HAP-1 (cell line): ENCODE results near the gene ASCL2.

Experiments used
- DNase-seq, 2 experiments: peaks; one replicate each; pipeline ENCODE4 v3.0.0-alpha.2; 2016 to 2020; ENCODE audit warnings: low spot score in 2 of 2
- H3K27me3 ChIP-seq: fragments of 250-450 bp; sonication (Bioruptor Pico); 2 replicates; pipeline ENCODE4 v1.5.1; 2020; ENCODE audit warnings: low read depth, mild to moderate bottlenecking, moderate library complexity
- H3K36me3 ChIP-seq: fragments of 250-450 bp; sonication (Bioruptor Pico); replicated peaks from 2 replicates; pipeline ENCODE4 v1.5.1; 2020; ENCODE audit warnings: mild to moderate bottlenecking
- H3K4me1 ChIP-seq: fragments of 250-450 bp; sonication (Bioruptor Pico); 2 replicates; pipeline ENCODE4 v1.5.1; 2020; ENCODE audit warnings: mild to moderate bottlenecking
- H3K4me3 ChIP-seq: fragments of 250-450 bp; sonication (Bioruptor Pico); 2 replicates; pipeline ENCODE4 v1.5.1; 2020; ENCODE audit warnings: mild to moderate bottlenecking, moderate library complexity
- H3K9me3 ChIP-seq: fragments of 250-450 bp; sonication (Bioruptor Pico); 2 replicates; pipeline ENCODE4 v1.5.1; 2020; ENCODE audit warnings: mild to moderate bottlenecking, moderate library complexity
- in situ Hi-C: fragments of 300-500 bp; cut with MboI; formaldehyde crosslinking; loops from 3 replicates; pipeline ENCODE4 v1.14.3; 2020; ENCODE audit warnings: low sequenced_read_pairs, inconsistent platforms, mixed read lengths

The ASCL2 gene

GRCh38 chr11:2270322-2271076 is at the start of gene ASCL2:
TSS of gene ASCL2 (minus strand) at chr11:2270588. CDS start at chr11:2270332, 256 bp downstream.
- H3K4me1 ChIP-seq = no peaks in the 10 kb centered on the region
- H3K27me3 ChIP-seq = peaks cover 15% of the 10 kb centered on the region; the same call in 1 of the 2 replicates
- no peaks in the 10 kb centered on the region for H3K9me3 ChIP-seq
- H3K36me3 ChIP-seq = no peaks in the 10 kb centered on the region
- H3K4me3 ChIP-seq = no peak within 1 kb of the TSS
- in situ Hi-C loops = no loop called here
- DNase-seq = no peak

- H3K4me3 ChIP-seq = no peak overlapping the region
- no peaks in the 10 kb centered on the region; the same call in 1 of the 2 replicates for H3K9me3 ChIP-seq
- H3K36me3 ChIP-seq = no peaks in the 10 kb centered on the region
- no peak for DNase-seq
- H3K27me3 ChIP-seq = no peaks in the 10 kb centered on the region
- no peaks in the 10 kb centered on the region for H3K4me1 ChIP-seq
- in situ Hi-C loops = no loop called here
These were observed 49.5 kb upstream of the ASCL2 start for GRCh38 chr11:2319791-2320472.

GRCh38 chr11:2318707-2319106 is 48.3 kb upstream of the ASCL2 start:
- DNase-seq = no peak
- in situ Hi-C loops = no loop called here

GRCh38 chr11:2318123-2318522 is 47.7 kb upstream of the ASCL2 start:
- no peak for DNase-seq
- Histone ChIP-seq H3K9me3 (no peaks in the 10 kb centered on the region; the same call in 1 of the 2 replicates), H3K4me1 (no peaks in the 10 kb centered on the region), H3K36me3 (no peaks in the 10 kb centered on the region), H3K4me3 (no peak overlapping the region), H3K27me3 (no peaks in the 10 kb centered on the region)
- in situ Hi-C loops = no loop called here

More at GRCh38 chr11:2318707-2319106, 48.3 kb upstream of the ASCL2 start:
- Histone ChIP-seq H3K9me3 (no peaks in the 10 kb centered on the region; the same call in 1 of the 2 replicates), H3K4me3 (no peak overlapping the region), H3K36me3 (no peaks in the 10 kb centered on the region), H3K27me3 (no peaks in the 10 kb centered on the region), H3K4me1 (no peaks in the 10 kb centered on the region)

GRCh38 chr11:2317354-2318050 is 47.1 kb upstream of the ASCL2 start:
- peak in 1 of 2 experiments; percentile 3 for DNase-seq
- no peak overlapping the region for H3K4me3 ChIP-seq
- H3K4me1 ChIP-seq = no peaks in the 10 kb centered on the region
- H3K9me3 ChIP-seq = no peaks in the 10 kb centered on the region; the same call in 1 of the 2 replicates
- H3K27me3 ChIP-seq = no peaks in the 10 kb centered on the region
- in situ Hi-C loops = no loop called here
- H3K36me3 ChIP-seq = no peaks in the 10 kb centered on the region

- no peak overlapping the region for H3K4me3 ChIP-seq
- no peaks in the 10 kb centered on the region for H3K4me1 ChIP-seq
- H3K27me3 ChIP-seq = no peaks in the 10 kb centered on the region
- no peaks in the 10 kb centered on the region for H3K36me3 ChIP-seq
- no peaks in the 10 kb centered on the region for H3K9me3 ChIP-seq
- in situ Hi-C loops = no loop called here
- DNase-seq = peak in 1 of 2 experiments; percentile 2
These were observed 46.5 kb upstream of the ASCL2 start for GRCh38 chr11:2316963-2317244.

- H3K9me3 ChIP-seq = no peaks in the 10 kb centered on the region
- in situ Hi-C loops = no loop called here
- H3K4me3 ChIP-seq = no peak overlapping the region
- no peaks in the 10 kb centered on the region for H3K27me3 ChIP-seq
- H3K4me1 ChIP-seq = no peaks in the 10 kb centered on the region
- no peak for DNase-seq
- no peaks in the 10 kb centered on the region for H3K36me3 ChIP-seq
These were observed 46.0 kb upstream of the ASCL2 start for GRCh38 chr11:2316169-2316962.

- no peaks in the 10 kb centered on the region for H3K4me1 ChIP-seq
- H3K4me3 ChIP-seq = no peak overlapping the region
- no peaks in the 10 kb centered on the region for H3K36me3 ChIP-seq
- no peaks in the 10 kb centered on the region for H3K9me3 ChIP-seq
- in situ Hi-C loops = no loop called here
- no peak for DNase-seq
- H3K27me3 ChIP-seq = no peaks in the 10 kb centered on the region
These were observed 45.2 kb upstream of the ASCL2 start for GRCh38 chr11:2315395-2316168.

GRCh38 chr11:2314525-2315394 is 44.4 kb upstream of the ASCL2 start:
- no peaks in the 10 kb centered on the region for H3K4me1 ChIP-seq
- H3K4me3 ChIP-seq = no peak overlapping the region
- no peaks in the 10 kb centered on the region for H3K9me3 ChIP-seq
- peak in 1 of 2 experiments; percentile 32 for DNase-seq
- H3K27me3 ChIP-seq = no peaks in the 10 kb centered on the region
- in situ Hi-C loops = no loop called here
- H3K36me3 ChIP-seq = no peaks in the 10 kb centered on the region

GRCh38 chr11:2314136-2314524 is 43.7 kb upstream of the ASCL2 start:
- DNase-seq = no peak
- no peaks in the 10 kb centered on the region for H3K4me1 ChIP-seq
- no peaks in the 10 kb centered on the region for H3K9me3 ChIP-seq
- no peaks in the 10 kb centered on the region for H3K27me3 ChIP-seq
- no peak overlapping the region for H3K4me3 ChIP-seq
- H3K36me3 ChIP-seq = no peaks in the 10 kb centered on the region
- in situ Hi-C loops = no loop called here

GRCh38 chr11:2313051-2313951 is 42.9 kb upstream of the ASCL2 start:
- DNase-seq = no peak
- H3K27me3 ChIP-seq = no peaks in the 10 kb centered on the region
- no peaks in the 10 kb centered on the region for H3K36me3 ChIP-seq
- H3K4me3 ChIP-seq = no peak overlapping the region
- no peaks in the 10 kb centered on the region for H3K9me3 ChIP-seq
- H3K4me1 ChIP-seq = no peaks in the 10 kb centered on the region
- in situ Hi-C loops = no loop called here
